IMR-90 (cell line): ENCODE data around the gene CDC42EP2. TPM values are rescaled to one million over a fixed set of nuclear protein-coding genes. Genes with fewer than 3 reads are reported as not detected.
A peak's percentile ranks its signal among the peaks of the same experiment; 100 is the strongest.

Source experiments
- ATAC-seq: fragments of 200-7000 bp; cut with Tn5 transposase; 2 replicates; pipeline ENCODE4 v1.9.1; 2020; ENCODE audit warnings: low read depth, mild to moderate bottlenecking, moderate library complexity
- BruUV-seq: library from RNA; stranded (reverse); fragments of 400-500 nt; replicated peaks from 2 replicates; lab custom pipeline; 2021; lab: Mats Ljungman, UMichigan
- CTCF ChIA-PET: fragments of 300-600 bp; formaldehyde crosslinking; extraction: SDS; loops from one replicate; lab custom pipeline; 2021; ENCODE audit warnings: antibody characterized with exemption; lab: Yijun Ruan, JAX
- POLR2A ChIA-PET: fragments of 300-600 bp; sonication (Branson Sonifier 250); formaldehyde crosslinking; loops from one replicate; lab custom pipeline; 2022; ENCODE audit warnings: antibody characterized with exemption; ENCODE audit not compliant: unreplicated experiment; lab: Charles Lee
- DNase-seq: peaks from one replicate; pipeline ENCODE4 v3.0.0; 2013
- H2AFZ ChIP-seq: replicated peaks from 2 replicates; pipeline ENCODE3; 2013; ENCODE audit warnings: low read length, mild to moderate bottlenecking; ENCODE audit not compliant: poor library complexity
- H2AK5ac ChIP-seq: 2 replicates; pipeline ENCODE4 v1.6.1; 2013; ENCODE audit warnings: low read depth, low read length, inconsistent platforms
- H2AK9ac ChIP-seq: replicated peaks from 2 replicates; pipeline ENCODE3; 2013; ENCODE audit warnings: mild to moderate bottlenecking, low read depth, low read length, moderate library complexity; ENCODE audit not compliant: poor library complexity
- H2BK120ac ChIP-seq: 2 replicates; pipeline ENCODE4 v1.6.1; 2013; ENCODE audit warnings: low read depth, low read length, inconsistent platforms
- H2BK15ac ChIP-seq: 3 replicates; pipeline ENCODE4 v1.6.1; 2013; ENCODE audit warnings: low read depth, low read length, inconsistent platforms
- H2BK20ac ChIP-seq: 2 replicates; pipeline ENCODE4 v1.6.1; 2013; ENCODE audit warnings: low read depth, mild to moderate bottlenecking, inconsistent platforms, low read length, moderate library complexity
- H2BK5ac ChIP-seq: 2 replicates; pipeline ENCODE4 v1.6.1; 2013; ENCODE audit warnings: mild to moderate bottlenecking, low read depth, low read length, inconsistent platforms; ENCODE audit not compliant: poor library complexity, severe bottlenecking
- H3K14ac ChIP-seq: replicated peaks from 2 replicates; pipeline ENCODE4 v1.6.1; 2013; ENCODE audit warnings: low read depth, low read length, inconsistent platforms
- H3K18ac ChIP-seq: 2 replicates; pipeline ENCODE4 v1.6.1; 2013; ENCODE audit warnings: low read depth, low read length, control low read depth
- H3K23ac ChIP-seq: 2 replicates; pipeline ENCODE4 v1.6.1; 2013; ENCODE audit warnings: low read depth, low read length, inconsistent platforms
- H3K27ac ChIP-seq: 2 replicates; pipeline ENCODE4 v1.5.1; 2013; ENCODE audit warnings: mild to moderate bottlenecking, control low read depth, low read length; ENCODE audit not compliant: insufficient read depth
- H3K27me3 ChIP-seq: 2 replicates; pipeline ENCODE4 v1.6.1; 2013; ENCODE audit warnings: low read length; ENCODE audit not compliant: control insufficient read depth, insufficient read depth
- H3K36me3 ChIP-seq: 2 replicates; pipeline ENCODE4 v1.6.1; 2013; ENCODE audit warnings: low read length, mixed read lengths; ENCODE audit not compliant: control insufficient read depth, insufficient read depth
- H3K4ac ChIP-seq: 2 replicates; pipeline ENCODE4 v1.6.1; 2013; ENCODE audit warnings: low read depth, low read length, inconsistent platforms
- H3K4me1 ChIP-seq: 2 replicates; pipeline ENCODE4 v1.6.1; 2013; ENCODE audit warnings: low read length, mixed read lengths; ENCODE audit not compliant: control insufficient read depth, insufficient read depth
- H3K4me2 ChIP-seq: 2 replicates; pipeline ENCODE4 v1.6.1; 2013; ENCODE audit warnings: low read depth, mild to moderate bottlenecking, control low read depth, low read length, moderate library complexity
- H3K4me3 ChIP-seq: 2 replicates; pipeline ENCODE4 v1.5.1; 2013; ENCODE audit warnings: low read depth, mild to moderate bottlenecking, control low read depth, low read length, moderate library complexity; ENCODE audit not compliant: insufficient read depth
- H3K56ac ChIP-seq: 2 replicates; pipeline ENCODE4 v1.6.1; 2013; ENCODE audit warnings: low read length, inconsistent platforms; ENCODE audit not compliant: insufficient read depth; ENCODE audit errors: extremely low read depth
- H3K79me1 ChIP-seq, 2 experiments: 2 replicates each; pipeline ENCODE4 v1.6.1; 2013; ENCODE audit warnings: low read length in 2 of 2, inconsistent platforms in 1 of 2, low read depth in 1 of 2
- H3K9ac ChIP-seq: 2 replicates; pipeline ENCODE4 v1.6.1; 2013; ENCODE audit warnings: low read depth, low read length, control low read depth
- H3K9me1 ChIP-seq: 2 replicates; pipeline ENCODE4 v1.6.1; 2013; ENCODE audit warnings: low read length, inconsistent platforms; ENCODE audit not compliant: insufficient read depth
- H3K9me3 ChIP-seq: 2 replicates; pipeline ENCODE4 v1.6.1; 2013; ENCODE audit warnings: low read length; ENCODE audit not compliant: control insufficient read depth, insufficient read depth
- H4K20me1 ChIP-seq: 2 replicates; pipeline ENCODE4 v1.6.1; 2013; ENCODE audit warnings: low read length, inconsistent platforms; ENCODE audit not compliant: insufficient read depth
- H4K5ac ChIP-seq: 2 replicates; pipeline ENCODE4 v1.6.1; 2013; ENCODE audit warnings: mild to moderate bottlenecking, low read depth, low read length, control low read depth
- H4K8ac ChIP-seq, 2 experiments: 2 replicates each; pipeline ENCODE4 v1.6.1; 2013; ENCODE audit warnings: low read depth in 2 of 2, low read length in 2 of 2, control low read depth in 1 of 2, inconsistent platforms in 1 of 2
- H4K91ac ChIP-seq: 2 replicates; pipeline ENCODE4 v1.6.1; 2013; ENCODE audit warnings: low read depth, low read length, inconsistent platforms; ENCODE audit not compliant: insufficient read depth
- BHLHE40 ChIP-seq: fragments of 150-350 bp; IDR thresholded peaks from 2 replicates; pipeline ENCODE4 v1.6.1; 2016; ENCODE audit warnings: mild to moderate bottlenecking, low read depth, low read length
- FOS ChIP-seq: fragments of 150-350 bp; IDR thresholded peaks from 2 replicates; pipeline ENCODE4 v1.6.1; 2016; ENCODE audit warnings: low read depth, low read length
- NFE2L2 ChIP-seq: fragments of 150-350 bp; IDR thresholded peaks from 2 replicates; pipeline ENCODE4 v1.6.1; 2016; ENCODE audit warnings: low read depth, mild to moderate bottlenecking, low read length
- WGBS, 2 experiments: methylation state at CpG; one replicate each; pipeline versions ENCODE4 v1.1.5 to v1.1.7; 2013; ENCODE audit warnings: missing lambda C conversion rate in 2 of 2; ENCODE audit not compliant: insufficient read length in 1 of 2; ENCODE audit errors: extremely low coverage in 2 of 2; 5-methylcytosine and 5-hydroxymethylcytosine counted together
- dilution Hi-C: fragments of 300-500 bp; cut with HindIII; formaldehyde crosslinking; loops from one replicate; pipeline ENCODE4 v1.14.3; 2018; ENCODE audit warnings: low sequenced_read_pairs; ENCODE audit not compliant: unreplicated experiment
- in situ Hi-C: fragments of 300-500 bp; cut with MboI; formaldehyde crosslinking; loops from 3 replicates; pipeline ENCODE4 v1.14.3; 2019; ENCODE audit warnings: low sequenced_read_pairs, inconsistent platforms, mixed read lengths
- intact Hi-C: fragments of 100-400 bp; cut with micrococcal nuclease; formaldehyde crosslinking; loops from 2 replicates; pipeline ENCODE4 v1.10.0; 2022
- polyA plus RNA-seq, 3 experiments: library from polyadenylated mRNA; depleted of rRNA; stranded (reverse); fragments of >200 nt; gene quantifications; 2 replicates each; pipeline ENCODE4 v1.2.3, GENCODE V29; 2012; ENCODE audit warnings: low replicate concordance in 1 of 3
- total RNA-seq: library from RNA; depleted of rRNA; stranded (reverse); fragments of >200 nt; gene quantifications from 2 replicates; pipeline ENCODE4 v1.2.3, GENCODE V29; 2012

The CDC42EP2 gene
- total and polyA plus RNA-seq, 2 of the 4 experiments (the other 2 are of a cell fraction), result 5.2 to 27.5 TPM

DNA sequence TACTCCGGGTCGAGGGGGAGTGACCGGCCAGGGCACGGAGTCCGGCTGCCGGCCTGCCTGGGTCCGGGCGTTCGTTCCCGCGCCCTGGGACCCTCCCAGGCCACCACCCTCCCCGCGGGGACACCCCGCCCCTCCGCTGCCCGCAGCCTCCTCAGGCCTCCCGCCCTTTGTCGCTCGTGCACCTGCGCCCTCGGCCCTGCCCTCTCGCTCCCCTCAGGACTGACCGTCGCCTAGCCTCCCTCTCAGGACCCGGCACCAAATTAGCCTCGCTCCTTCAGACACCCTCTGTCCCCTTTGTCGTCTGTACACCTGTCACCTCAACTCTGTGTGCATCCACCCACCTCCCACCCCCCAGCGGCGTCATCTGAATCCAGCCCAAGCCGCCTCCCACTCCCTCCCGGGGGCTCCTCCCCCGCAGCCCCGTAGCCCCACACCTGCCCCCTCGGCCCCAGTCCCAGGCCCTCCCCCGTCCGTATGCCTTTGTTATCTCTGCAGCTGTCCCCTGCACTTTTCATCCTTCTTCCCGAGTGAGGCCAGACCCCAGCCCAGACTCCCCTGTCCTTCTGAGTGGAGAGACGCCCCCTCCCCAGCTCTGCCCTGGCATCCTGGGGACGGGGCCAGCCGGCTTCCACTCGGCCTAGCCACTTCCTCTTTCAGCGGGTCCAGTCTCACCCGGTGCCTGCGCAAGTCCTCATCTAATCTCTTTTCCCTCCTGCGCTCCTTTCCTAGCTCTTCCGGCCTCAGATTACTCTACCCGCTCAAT, 40.5 kb downstream of the CDC42EP2 start:
- no TSS peak for BruUV-seq
- H3K18ac ChIP-seq, result no peak overlapping the region
- H3K9me3 ChIP-seq, result no peaks in the 10 kb centered on the region
- H3K27ac ChIP-seq, result no peak overlapping the region
- H3K4me3 ChIP-seq, result peak overlapping the region; percentile 72
- in situ Hi-C loops (no loop called here), dilution Hi-C loops (no loop called here), intact Hi-C loops (no loop called here)
- H4K91ac ChIP-seq, result no peak overlapping the region
- peak overlapping the region; percentile 98 for H3K4me2 ChIP-seq
- H2BK15ac ChIP-seq, result no peak overlapping the region
- H2AFZ ChIP-seq, result peak overlapping the region; percentile 92
- DNase-seq (no peak), ATAC-seq (no peak)
- peaks cover 15% of the 10 kb centered on the region for H4K20me1 ChIP-seq
- ChIA-PET POLR2A (interaction anchor here (2.8 kb wide), 1 partner anchor 144 kb away, joined by 10 read pairs; the partner anchor contains the start of gene MALAT1), CTCF (no interaction called here)
- H3K36me3 ChIP-seq, result peaks cover 19% of the 10 kb centered on the region
- no peak overlapping the region for H2AK5ac ChIP-seq
- no peak overlapping the region for H3K23ac ChIP-seq
- 0 out of 4 replicates have a peak, but pooled peaks cover 0 to 4% of the 10 kb centered on the region in 2 experiments for H3K79me1 ChIP-seq
- 0 out of 2 replicates have a peak overlapping the region, but pooled peaks have one; percentile 40 for H3K9ac ChIP-seq
- H3K4ac ChIP-seq, result no peak overlapping the region
- H3K9me1 ChIP-seq, result peaks cover 9% of the 10 kb centered on the region; the same call in 1 of the 2 replicates
- peak overlapping the region; percentile 81 for H2AK9ac ChIP-seq
- H3K14ac ChIP-seq, result no peak overlapping the region
- no peak overlapping the region for H2BK5ac ChIP-seq
- TF ChIP-seq FOS (no peak), BHLHE40 (no peak), NFE2L2 (no peak)
- no peak overlapping the region for H3K56ac ChIP-seq
- peaks cover 8% of the 10 kb centered on the region for H3K4me1 ChIP-seq
- H4K8ac ChIP-seq, result no peak overlapping the region
- no peak overlapping the region for H2BK120ac ChIP-seq
- H4K5ac ChIP-seq, result no peak overlapping the region
- H3K27me3 ChIP-seq, result peaks cover 22% of the 10 kb centered on the region
- WGBS, 2 experiments, result 1% methylated on average over 34 of the region's 47 CpGs; no CpG with 5 or more reads in 1 of the 2 experiments
- H2BK20ac ChIP-seq, result no peak overlapping the region
